ENCODE results near the gene DAAM1.

DNA sequence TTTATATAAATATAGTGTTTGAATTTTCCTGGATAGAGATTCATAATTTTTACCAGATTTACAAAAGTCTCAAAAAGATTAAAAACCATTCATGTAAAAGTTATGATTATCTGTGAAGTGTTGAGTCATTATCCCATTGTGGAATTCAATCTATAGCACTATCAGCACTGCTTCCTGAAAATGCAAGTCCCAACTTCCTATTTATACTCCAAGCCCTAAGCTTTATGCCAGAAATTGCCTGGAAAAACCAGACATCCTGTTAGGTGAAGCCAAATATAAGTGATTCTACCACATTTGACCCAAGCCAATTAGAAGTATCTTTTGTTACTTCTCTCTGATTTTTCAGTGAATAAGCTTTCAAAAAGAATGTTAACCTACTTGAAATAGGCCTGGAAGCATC lies 147.6 kb downstream of the DAAM1 start:
- TF ChIP-seq, protein P1, sequence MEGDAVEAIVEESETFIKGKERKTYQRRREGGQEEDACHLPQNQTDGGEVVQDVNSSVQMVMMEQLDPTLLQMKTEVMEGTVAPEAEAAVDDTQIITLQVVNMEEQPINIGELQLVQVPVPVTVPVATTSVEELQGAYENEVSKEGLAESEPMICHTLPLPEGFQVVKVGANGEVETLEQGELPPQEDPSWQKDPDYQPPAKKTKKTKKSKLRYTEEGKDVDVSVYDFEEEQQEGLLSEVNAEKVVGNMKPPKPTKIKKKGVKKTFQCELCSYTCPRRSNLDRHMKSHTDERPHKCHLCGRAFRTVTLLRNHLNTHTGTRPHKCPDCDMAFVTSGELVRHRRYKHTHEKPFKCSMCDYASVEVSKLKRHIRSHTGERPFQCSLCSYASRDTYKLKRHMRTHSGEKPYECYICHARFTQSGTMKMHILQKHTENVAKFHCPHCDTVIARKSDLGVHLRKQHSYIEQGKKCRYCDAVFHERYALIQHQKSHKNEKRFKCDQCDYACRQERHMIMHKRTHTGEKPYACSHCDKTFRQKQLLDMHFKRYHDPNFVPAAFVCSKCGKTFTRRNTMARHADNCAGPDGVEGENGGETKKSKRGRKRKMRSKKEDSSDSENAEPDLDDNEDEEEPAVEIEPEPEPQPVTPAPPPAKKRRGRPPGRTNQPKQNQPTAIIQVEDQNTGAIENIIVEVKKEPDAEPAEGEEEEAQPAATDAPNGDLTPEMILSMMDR (IDR thresholded peaks at IDR 0.05; ENCODE audit: borderline replicate concordance, extremely low read depth, low read length, poor library complexity, severe bottlenecking), result no peak
- TF ChIP-seq EZH2 (IDR thresholded peaks at IDR 0.05; ENCODE audit: borderline replicate concordance, low read depth, low read length, severe bottlenecking), result no peak
